IPS-11a (cell line): ENCODE data around the gene RAB31.

Experiments used
- H3K4me3 ChIP-seq: one replicate; pipeline ENCODE4 v1.5.1; 2013; ENCODE audit warnings: low read depth, low read length, control low read depth

Gene RAB31

GRCh38 chr18:9787712-9788111 lies 79.6 kb downstream of the RAB31 start:
- H3K4me3 ChIP-seq, result no peak overlapping the region

- no peak overlapping the region for H3K4me3 ChIP-seq
These were observed 80.0 kb downstream of the RAB31 start for GRCh38 chr18:9788140-9788539.

GRCh38 chr18:9788860-9789259 lies 80.8 kb downstream of the RAB31 start:
- H3K4me3 ChIP-seq, result no peak overlapping the region

GRCh38 chr18:9790261-9790660 lies 82.2 kb downstream of the RAB31 start:
- H3K4me3 ChIP-seq, result no peak overlapping the region

- no peak overlapping the region for H3K4me3 ChIP-seq
These were observed 83.9 kb downstream of the RAB31 start for GRCh38 chr18:9791991-9792390.

- H3K4me3 ChIP-seq, result no peak overlapping the region
These were observed 84.6 kb downstream of the RAB31 start for GRCh38 chr18:9792565-9793245.

- no peak overlapping the region for H3K4me3 ChIP-seq
These were observed 87.9 kb downstream of the RAB31 start for GRCh38 chr18:9796011-9796410.

GRCh38 chr18:9796935-9797549 lies 88.9 kb downstream of the RAB31 start:
- no peak overlapping the region for H3K4me3 ChIP-seq

- no peak overlapping the region for H3K4me3 ChIP-seq
These were observed 94.3 kb downstream of the RAB31 start for GRCh38 chr18:9802175-9803062.

GRCh38 chr18:9803063-9803697 lies 95.1 kb downstream of the RAB31 start:
- no peak overlapping the region for H3K4me3 ChIP-seq

GRCh38 chr18:9803698-9804516 lies 95.8 kb downstream of the RAB31 start:
- H3K4me3 ChIP-seq, result no peak overlapping the region

- no peak overlapping the region for H3K4me3 ChIP-seq
These were observed 96.5 kb downstream of the RAB31 start for GRCh38 chr18:9804517-9805104.

GRCh38 chr18:9806905-9807304 lies 98.8 kb downstream of the RAB31 start:
- no peak overlapping the region for H3K4me3 ChIP-seq

- no peak overlapping the region for H3K4me3 ChIP-seq
These were observed 100.5 kb downstream of the RAB31 start for GRCh38 chr18:9808295-9809241.

- H3K4me3 ChIP-seq, result no peak overlapping the region
These were observed 101.6 kb downstream of the RAB31 start for GRCh38 chr18:9809697-9810096.

GRCh38 chr18:9810299-9810698 lies 102.2 kb downstream of the RAB31 start:
- H3K4me3 ChIP-seq, result no peak overlapping the region

GRCh38 chr18:9810994-9811705 lies 103.0 kb downstream of the RAB31 start:
- no peak overlapping the region for H3K4me3 ChIP-seq

GRCh38 chr18:9811978-9812377 lies 103.9 kb downstream of the RAB31 start:
- no peak overlapping the region for H3K4me3 ChIP-seq
